Heart left ventricle (tissue), 16 donors: ENCODE data around the gene ANKRA2. TPM values are rescaled to one million over a fixed set of nuclear protein-coding genes. Genes with fewer than 3 reads are reported as not detected.
"Not testable (repeated sequence)": the region's sequence is repeated elsewhere in the genome, so short reads cannot be mapped to it uniquely, and the experiment has no call there.

ENCODE experiments used
- ATAC-seq, 4 donors: fragments of 200-7000 bp; cut with Tn5 transposase; one replicate each; pipeline ENCODE4 v1.9.1; 2020 to 2022; ENCODE audit warnings: moderate library complexity in 4 of 4, mild to moderate bottlenecking in 3 of 4, moderate number of reproducible peaks in 1 of 4
- DNase-seq, 5 donors: peaks; one replicate each; pipeline ENCODE4 v3.0.0-alpha.2; 2020
- H3K27ac ChIP-seq, 12 donors: fragments of 200-600 bp; sonication (generic) in 4 of 12; one replicate each; pipeline versions ENCODE4 v1.5.0 to v1.8.0; 2016 to 2022; ENCODE audit warnings: mild to moderate bottlenecking in 2 of 12
- H3K27me3 ChIP-seq, 9 donors: fragments of 200-600 bp; sonication (generic) in 2 of 9; one replicate each; pipeline versions ENCODE4 v1.5.1 to v1.8.0; 2016 to 2022; ENCODE audit warnings: mild to moderate bottlenecking in 3 of 9
- H3K36me3 ChIP-seq, 9 donors: fragments of 200-600 bp; sonication (generic) in 2 of 9; one replicate each; pipeline versions ENCODE4 v1.5.0 to v1.8.0; 2018 to 2022; ENCODE audit warnings: mild to moderate bottlenecking in 2 of 9
- H3K4me1 ChIP-seq, 12 donors: fragments of 200-600 bp; sonication (generic) in 4 of 12; one replicate each; pipeline versions ENCODE4 v1.5.0 to v1.8.0; 2016 to 2022; ENCODE audit warnings: mild to moderate bottlenecking in 3 of 12
- H3K4me3 ChIP-seq, 12 donors: fragments of 200-600 bp; sonication (generic) in 4 of 12; one replicate each; pipeline versions ENCODE4 v1.5.0 to v1.8.0; 2017 to 2022; ENCODE audit warnings: mild to moderate bottlenecking in 9 of 12, moderate library complexity in 4 of 12
- H3K9me3 ChIP-seq, 12 donors: fragments of 200-600 bp; sonication (generic) in 4 of 12; one replicate each; pipeline versions ENCODE4 v1.5.0 to v1.8.0; 2016 to 2022; ENCODE audit warnings: mild to moderate bottlenecking in 1 of 12
- POLR2A ChIP-seq, 2 donors: fragments of 450-650 bp; IDR thresholded peaks; one replicate each; pipeline ENCODE4 v1.6.1; 2017; ENCODE audit warnings: antibody characterized with exemption in 2 of 2, mild to moderate bottlenecking in 2 of 2, moderate library complexity in 2 of 2
- WGBS, 4 donors: extraction: QIAGEN DNeasy Blood & Tissue Kit in 2 of 4; methylation state at CpG; one replicate each; pipeline versions ENCODE4 v1.1.5 to v1.1.7; 2013 to 2018; 5-methylcytosine and 5-hydroxymethylcytosine counted together
- intact Hi-C, 10 donors: fragments of 100-400 bp; cut with DNase I; formaldehyde crosslinking; loops; one replicate each; pipeline versions ENCODE4 v1.11.1 to v1.14.2; 2022
- polyA plus RNA-seq, 2 donors: library from polyadenylated mRNA; stranded (reverse); fragments of 200-250 nt; gene quantifications; one replicate each; pipeline ENCODE4 v1.2.3, GENCODE V29; 2013
- total RNA-seq, 9 donors: library from RNA; depleted of rRNA in 2 of 9; stranded (reverse); fragments of >200 nt in 2 of 9; fragmentation: NEBNext Ultra II Directional in 3 of 9; extraction: Animal tissue kit (Norgen Biotek cat#: 25700) in 3 of 9; gene quantifications; one replicate each; pipeline versions ENCODE4 v1.1.0 to v1.2.4, GENCODE V29; 2016 to 2023
- TF ChIP-seq, protein P1 (sequence below), 12 donors: fragments of 200-600 bp; sonication (generic) in 4 of 12; IDR thresholded peaks; one replicate each; pipeline versions ENCODE4 v1.5.0 to v1.8.0; 2018 to 2022; ENCODE audit warnings: antibody characterized with exemption in 12 of 12, mild to moderate bottlenecking in 5 of 12
- donor health status: ischemic (EF 13 %, LVEDD 7.1; RV severe dilation, severe dysfunction).
- donor health status: healthy with polysubstance abuse.
- donor health status: DM: no; HTN: yes; CAD: no.
- donor health status: DM: no; HTN: no; CAD: no.
- donor health status: ischemic (EF 25% LVEDD 6.9; RV normal size, moderate dysfunction).
- donor health status: ischemic (EF 25% LVEDD 5.7; RV mildly dilated, moderate dysfunction).
- donor health status: healthy.
- donor health status: DM: yes; HTN: yes; CAD: no.
- donor health status: ischemic (EF 35%, LVEDD 5.7; RV mildly dilated, moderate dysfunction).
- donor health status: nonischemic (EF 11% LVEDD 7.7; RV severe dilation, severe dysfunction).
- donor health status: DM: yes; HTN: yes; CAD: no.
- donor health status: PGD.
- donor health status: ischemic (EF 29% LVEDD 5.4; RV normal size, mild dysfunction).
- donor health status: nonischemic (EF 23%, LVEDD 6.1; RV moderate dilation, normal function).

The ANKRA2 gene
- total and polyA plus RNA-seq, 11 donors: 6.2 to 14.9 (median 11.3) TPM

- intact Hi-C loops: no loop called here
- Histone ChIP-seq H3K9me3 (no peaks in the 10 kb centered on the region), H3K27me3 (no peaks in the 10 kb centered on the region), H3K4me1 (no peaks in the 10 kb centered on the region), H3K4me3 (no peak overlapping the region), H3K36me3 (no peaks in the 10 kb centered on the region), H3K27ac (no peak overlapping the region)
- ATAC-seq (no peak), DNase-seq (no peak)
- WGBS, 4 donors: 62 to 76% (median 66%) methylated on average over 2 of the region's 2 CpGs
- TF ChIP-seq, protein P1, sequence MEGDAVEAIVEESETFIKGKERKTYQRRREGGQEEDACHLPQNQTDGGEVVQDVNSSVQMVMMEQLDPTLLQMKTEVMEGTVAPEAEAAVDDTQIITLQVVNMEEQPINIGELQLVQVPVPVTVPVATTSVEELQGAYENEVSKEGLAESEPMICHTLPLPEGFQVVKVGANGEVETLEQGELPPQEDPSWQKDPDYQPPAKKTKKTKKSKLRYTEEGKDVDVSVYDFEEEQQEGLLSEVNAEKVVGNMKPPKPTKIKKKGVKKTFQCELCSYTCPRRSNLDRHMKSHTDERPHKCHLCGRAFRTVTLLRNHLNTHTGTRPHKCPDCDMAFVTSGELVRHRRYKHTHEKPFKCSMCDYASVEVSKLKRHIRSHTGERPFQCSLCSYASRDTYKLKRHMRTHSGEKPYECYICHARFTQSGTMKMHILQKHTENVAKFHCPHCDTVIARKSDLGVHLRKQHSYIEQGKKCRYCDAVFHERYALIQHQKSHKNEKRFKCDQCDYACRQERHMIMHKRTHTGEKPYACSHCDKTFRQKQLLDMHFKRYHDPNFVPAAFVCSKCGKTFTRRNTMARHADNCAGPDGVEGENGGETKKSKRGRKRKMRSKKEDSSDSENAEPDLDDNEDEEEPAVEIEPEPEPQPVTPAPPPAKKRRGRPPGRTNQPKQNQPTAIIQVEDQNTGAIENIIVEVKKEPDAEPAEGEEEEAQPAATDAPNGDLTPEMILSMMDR (IDR thresholded peaks at IDR 0.05): no peak
- no peak for TF ChIP-seq POLR2A (IDR thresholded peaks at IDR 0.05)
Measured at GRCh38 chr5:73514418-73514817, 51.0 kb downstream of the ANKRA2 start.

- intact Hi-C loops: no loop called here
- no peak overlapping the region for H3K4me3 ChIP-seq
- no peak for DNase-seq
Measured at GRCh38 chr5:73513996-73514395, 51.4 kb downstream of the ANKRA2 start.

GRCh38 chr5:73508521-73508920 lies 56.9 kb downstream of the ANKRA2 start:
- intact Hi-C loops, DNase-seq, H3K27me3 ChIP-seq, H3K9me3 ChIP-seq, H3K27ac ChIP-seq, H3K4me3 ChIP-seq: not testable (repeated sequence)
- 96 to 98% (median 97%) methylated on average over 26 of the region's 26 CpGs for WGBS, 4 donors
- Histone ChIP-seq H3K4me1 (peaks cover 0 to 10% (median 0%) of the 10 kb centered on the region in 12 donors), H3K36me3 (peaks cover 0 to 38% (median 32%) of the 10 kb centered on the region in 9 donors)
- ATAC-seq: peak in 2 of 4 donors; percentile 49 to 53

More at GRCh38 chr5:73513996-73514395, 51.4 kb downstream of the ANKRA2 start:
- H3K36me3 ChIP-seq: no peaks in the 10 kb centered on the region
- no peaks in the 10 kb centered on the region for H3K27me3 ChIP-seq
- WGBS, 4 donors: 58 to 91% (median 64%) methylated on average over 3 of the region's 3 CpGs
- H3K27ac ChIP-seq: no peak overlapping the region
- no peak for ATAC-seq
- no peak for TF ChIP-seq POLR2A (IDR thresholded peaks at IDR 0.05)
- TF ChIP-seq, protein P1 (IDR thresholded peaks at IDR 0.05): no peak
- H3K9me3 ChIP-seq: no peaks in the 10 kb centered on the region
- no peaks in the 10 kb centered on the region for H3K4me1 ChIP-seq

DNA sequence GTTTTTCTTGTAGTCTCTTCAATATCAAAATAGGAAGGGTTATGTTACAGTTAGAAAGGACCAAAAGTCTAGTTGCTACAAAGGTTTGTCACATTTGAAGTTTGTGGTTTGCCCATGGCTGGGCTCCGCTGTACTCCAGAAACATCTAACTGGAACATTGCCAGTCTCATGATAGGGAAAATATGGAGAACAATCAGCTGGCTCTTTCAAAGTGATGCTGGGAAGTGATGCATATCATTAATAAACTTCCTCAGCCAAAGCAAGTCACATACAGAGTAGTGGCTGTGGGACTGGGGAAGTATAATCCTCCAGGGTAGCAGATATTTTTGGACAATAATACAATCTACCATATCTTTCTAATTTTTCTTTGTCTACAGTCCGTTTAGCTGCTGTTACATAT lies 58.4 kb downstream of the ANKRA2 start:
- intact Hi-C loops: no loop called here
- Histone ChIP-seq H3K27me3 (no peaks in the 10 kb centered on the region), H3K4me3 (no peak overlapping the region), H3K27ac (no peak overlapping the region), H3K4me1 (peaks cover 0 to 10% (median 0%) of the 10 kb centered on the region in 12 donors), H3K9me3 (no peaks in the 10 kb centered on the region), H3K36me3 (peaks cover 0 to 52% (median 47%) of the 10 kb centered on the region in 9 donors)
- WGBS, 4 donors: 37 to 45% (median 40%) methylated on average over 2 of the region's 2 CpGs
- TF ChIP-seq, protein P1 (IDR thresholded peaks at IDR 0.05): no peak
- ATAC-seq (no peak), DNase-seq (no peak)

- Histone ChIP-seq H3K36me3 (peaks cover 0 to 58% (median 52%) of the 10 kb centered on the region in 9 donors), H3K9me3 (no peaks in the 10 kb centered on the region), H3K27ac (no peak overlapping the region), H3K4me1 (peaks cover 0 to 10% (median under 1%) of the 10 kb centered on the region in 12 donors), H3K4me3 (no peak overlapping the region), H3K27me3 (no peaks in the 10 kb centered on the region)
- DNase-seq (no peak), ATAC-seq (peak in 2 of 4 donors; percentile 15 to 31)
- intact Hi-C loops: no loop called here
- 80 to 90% (median 86%) methylated on average over 5 of the region's 5 CpGs for WGBS, 4 donors
- TF ChIP-seq, protein P1 (IDR thresholded peaks at IDR 0.05): no peak
- TF ChIP-seq POLR2A (IDR thresholded peaks at IDR 0.05): no peak
Measured at GRCh38 chr5:73506459-73506955, 58.9 kb downstream of the ANKRA2 start.
